ENCODE results near the gene PMM2. TPM values are rescaled to one million over a fixed set of nuclear protein-coding genes. Genes with fewer than 3 reads are reported as not detected.

The PMM2 gene
- total and polyA plus RNA-seq, 9 of the 15 experiments (the other 6 are each of a cell fraction or from before 2014, with no cell fraction given) = 5.6 to 42.7 (median 25.9) TPM

DNA sequence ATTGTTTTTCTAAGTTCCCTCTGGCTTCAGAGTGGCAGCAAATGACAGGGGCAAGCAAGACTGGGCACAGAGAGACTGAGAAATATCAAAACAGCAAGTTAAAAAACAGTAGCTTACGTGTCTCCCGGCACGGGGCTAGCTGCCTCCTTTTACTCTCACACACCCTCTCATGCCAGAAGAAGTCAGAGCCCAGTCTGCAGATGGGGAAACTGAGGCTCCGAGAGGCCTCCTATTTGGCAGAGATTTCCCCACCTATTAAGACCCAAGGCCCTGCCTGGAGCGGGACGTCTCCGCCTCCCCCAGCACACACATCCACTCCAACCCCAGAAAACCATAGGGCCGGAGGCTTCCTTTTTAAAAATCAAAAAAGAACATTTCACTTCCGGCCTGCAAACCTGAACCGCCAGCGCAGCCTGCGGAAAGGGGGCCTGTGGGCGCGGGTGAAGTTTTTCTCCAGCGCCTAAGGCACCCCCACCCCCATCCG, 70.3 kb downstream of the PMM2 start:
- Histone ChIP-seq H3K27me3 (ENCODE audit: control insufficient read depth in 2 of 2, insufficient read depth in 2 of 2, low read length in 2 of 2) (no peaks in the 10 kb centered on the region), H3K9ac (ENCODE audit: insufficient read depth in 1 of 2, low read depth in 2 of 2, low read length in 2 of 2) (peak overlapping the region; percentile 74 to 89), H3K79me2 (ENCODE audit: control insufficient read depth, insufficient read depth, low read length) (peaks cover 53% of the 10 kb centered on the region), H3K4me2 (ENCODE audit: insufficient read depth, low read length) (peak overlapping the region; percentile 84), H3K27ac (ENCODE audit: extremely low read depth, low read depth, low read length) (peak overlapping the region; percentile 85), H2AFZ (ENCODE audit: low read depth, low read length) (peak overlapping the region; percentile 5), H3K36me3 (ENCODE audit: control insufficient read depth, insufficient read depth, low read length) (peaks cover 13% of the 10 kb centered on the region; the same call in 1 of the 3 replicates), H3K9me1 (ENCODE audit: control insufficient read depth, insufficient read depth, low read length) (peaks cover 13% of the 10 kb centered on the region), H3K9me3 (replicated peaks; ENCODE audit: control insufficient read depth, insufficient read depth, low read depth, low read length) (no peaks in the 10 kb centered on the region), H4K20me1 (replicated peaks; ENCODE audit: control insufficient read depth, insufficient read depth, low read length) (peaks cover 40% of the 10 kb centered on the region), H3K4me3 (peak overlapping the region; percentile 62), H3K4me1 (replicated peaks in 1 of 2; ENCODE audit: control insufficient read depth in 2 of 2, insufficient read depth in 2 of 2, low read length in 2 of 2) (peaks cover 53 to 75% of the 10 kb centered on the region in 2 experiments)
- BruUV-seq (replicated peaks) = TSS peak; percentile 63
- POLR2A ChIA-PET = interaction anchor here (0.5 to 1.5 kb wide), 8 partner anchors 13 to 259 kb away, joined by 3 to 9 read pairs (median 3); partner anchors contain the start of gene LITAFD
- WGBS (ENCODE audit: insufficient coverage, low coverage, missing lambda C conversion rate) = under 1% methylated on average over 9 of the region's 16 CpGs
- in situ Hi-C loops (cut with MboI) (no loop called here), intact Hi-C loops (cut with micrococcal nuclease) (no loop called here)
- FAIRE-seq (no peak), DNase-seq (ENCODE audit: extremely low read depth in 1 of 4, low spot score in 3 of 4) (no peak), ATAC-seq (no peak)
- CTCF ChIA-PET (ENCODE audit: low intra/inter-chr PET ratio) = no interaction called here
- TF ChIP-seq U2AF2 (optimal IDR thresholded peaks at IDR 0.05; ENCODE audit: low read depth, low read length) = no peak
- TF ChIP-seq KDM1A (IDR thresholded peaks at IDR 0.05) = peak in 1 of 2 experiments; percentile 43; a peak in 1 of 4 replicates
- no peak for TF ChIP-seq FOXJ3 (CRISPR knock-in tag; IDR thresholded peaks at IDR 0.05)
- no peak for TF ChIP-seq FOS (IDR thresholded peaks at IDR 0.05; ENCODE audit: extremely low read depth, insufficient read length)
- no peak for TF ChIP-seq POLR2H (tag; IDR thresholded peaks at IDR 0.05; ENCODE audit: low read depth)
- no peak for TF ChIP-seq NFE2 (IDR thresholded peaks at IDR 0.05; ENCODE audit: low read depth)
- no peak for TF ChIP-seq ZNF79 (CRISPR knock-in tag; IDR thresholded peaks at IDR 0.05; ENCODE audit: low read depth)
- TF ChIP-seq, protein P1, sequence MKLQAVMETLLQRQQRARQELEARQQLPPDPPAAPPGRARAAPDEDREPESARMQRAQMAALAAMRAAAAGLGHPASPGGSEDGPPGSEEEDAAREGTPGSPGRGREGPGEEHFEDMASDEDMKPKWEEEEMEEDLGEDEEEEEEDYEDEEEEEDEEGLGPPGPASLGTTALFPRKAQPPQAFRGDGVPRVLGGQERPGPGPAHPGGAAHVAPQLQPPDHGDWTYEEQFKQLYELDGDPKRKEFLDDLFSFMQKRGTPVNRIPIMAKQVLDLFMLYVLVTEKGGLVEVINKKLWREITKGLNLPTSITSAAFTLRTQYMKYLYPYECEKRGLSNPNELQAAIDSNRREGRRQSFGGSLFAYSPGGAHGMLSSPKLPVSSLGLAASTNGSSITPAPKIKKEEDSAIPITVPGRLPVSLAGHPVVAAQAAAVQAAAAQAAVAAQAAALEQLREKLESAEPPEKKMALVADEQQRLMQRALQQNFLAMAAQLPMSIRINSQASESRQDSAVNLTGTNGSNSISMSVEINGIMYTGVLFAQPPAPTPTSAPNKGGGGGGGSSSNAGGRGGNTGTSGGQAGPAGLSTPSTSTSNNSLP (IDR thresholded peaks at IDR 0.05; ENCODE audit: borderline replicate concordance, low read depth, low read length) = no peak
- TF ChIP-seq SRSF1 (IDR thresholded peaks at IDR 0.05; ENCODE audit: low read depth, low read length) = no peak
- TF ChIP-seq, protein P2, sequence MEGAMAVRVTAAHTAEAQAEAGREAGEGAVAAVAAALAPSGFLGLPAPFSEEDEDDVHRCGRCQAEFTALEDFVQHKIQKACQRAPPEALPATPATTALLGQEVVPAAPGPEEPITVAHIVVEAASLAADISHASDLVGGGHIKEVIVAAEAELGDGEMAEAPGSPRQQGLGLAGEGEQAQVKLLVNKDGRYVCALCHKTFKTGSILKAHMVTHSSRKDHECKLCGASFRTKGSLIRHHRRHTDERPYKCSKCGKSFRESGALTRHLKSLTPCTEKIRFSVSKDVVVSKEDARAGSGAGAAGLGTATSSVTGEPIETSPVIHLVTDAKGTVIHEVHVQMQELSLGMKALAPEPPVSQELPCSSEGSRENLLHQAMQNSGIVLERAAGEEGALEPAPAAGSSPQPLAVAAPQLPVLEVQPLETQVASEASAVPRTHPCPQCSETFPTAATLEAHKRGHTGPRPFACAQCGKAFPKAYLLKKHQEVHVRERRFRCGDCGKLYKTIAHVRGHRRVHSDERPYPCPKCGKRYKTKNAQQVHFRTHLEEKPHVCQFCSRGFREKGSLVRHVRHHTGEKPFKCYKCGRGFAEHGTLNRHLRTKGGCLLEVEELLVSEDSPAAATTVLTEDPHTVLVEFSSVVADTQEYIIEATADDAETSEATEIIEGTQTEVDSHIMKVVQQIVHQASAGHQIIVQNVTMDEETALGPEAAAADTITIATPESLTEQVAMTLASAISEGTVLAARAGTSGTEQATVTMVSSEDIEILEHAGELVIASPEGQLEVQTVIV (CRISPR knock-in tag; IDR thresholded peaks at IDR 0.05; ENCODE audit: borderline replicate concordance) = no peak
- TF ChIP-seq, protein P3, sequence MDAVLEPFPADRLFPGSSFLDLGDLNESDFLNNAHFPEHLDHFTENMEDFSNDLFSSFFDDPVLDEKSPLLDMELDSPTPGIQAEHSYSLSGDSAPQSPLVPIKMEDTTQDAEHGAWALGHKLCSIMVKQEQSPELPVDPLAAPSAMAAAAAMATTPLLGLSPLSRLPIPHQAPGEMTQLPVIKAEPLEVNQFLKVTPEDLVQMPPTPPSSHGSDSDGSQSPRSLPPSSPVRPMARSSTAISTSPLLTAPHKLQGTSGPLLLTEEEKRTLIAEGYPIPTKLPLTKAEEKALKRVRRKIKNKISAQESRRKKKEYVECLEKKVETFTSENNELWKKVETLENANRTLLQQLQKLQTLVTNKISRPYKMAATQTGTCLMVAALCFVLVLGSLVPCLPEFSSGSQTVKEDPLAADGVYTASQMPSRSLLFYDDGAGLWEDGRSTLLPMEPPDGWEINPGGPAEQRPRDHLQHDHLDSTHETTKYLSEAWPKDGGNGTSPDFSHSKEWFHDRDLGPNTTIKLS (IDR thresholded peaks at IDR 0.05; ENCODE audit: borderline replicate concordance, low read depth) = no peak
- TF ChIP-seq TRIM28 (IDR thresholded peaks at IDR 0.05) = no peak
- 0 out of 2 replicates have a peak, but pooled peaks have one; percentile 9 for TF ChIP-seq BRD4 (IDR thresholded peaks at IDR 0.05)
- no peak for TF ChIP-seq MED1 (CRISPR knock-in tag; IDR thresholded peaks at IDR 0.05; ENCODE audit: borderline replicate concordance)
- TF ChIP-seq MBD2 (IDR thresholded peaks at IDR 0.05; ENCODE audit: borderline replicate concordance, low read depth) = no peak
- TF ChIP-seq RBBP5 (IDR thresholded peaks at IDR 0.05; ENCODE audit: borderline replicate concordance, insufficient read depth, low read length, poor library complexity, severe bottlenecking) = peak; percentile 32
- TF ChIP-seq ZSCAN29 (IDR thresholded peaks at IDR 0.05) = no peak
- TF ChIP-seq ZNF175 (CRISPR knock-in tag; IDR thresholded peaks at IDR 0.05; ENCODE audit: low read depth) = no peak

All from K562 (cell line).